GM23338 (cell line): ENCODE measurements around the gene ATF7. TPM values are rescaled to one million over a fixed set of nuclear protein-coding genes. Genes with fewer than 3 reads are reported as not detected.

Experiments
- ATAC-seq: fragments of 200-7000 bp; cut with Tn5 transposase; 3 replicates; pipeline ENCODE4 v1.9.1; 2020
- DNase-seq: peaks from one replicate; pipeline ENCODE4 v3.0.0-alpha.2; 2015; ENCODE audit warnings: low spot score
- H2AFZ ChIP-seq: fragments of 200-600 bp; sonication (generic); 2 replicates; pipeline ENCODE4 v1.8.0; 2016; ENCODE audit warnings: antibody characterized with exemption, mild to moderate bottlenecking, moderate library complexity
- H3F3A ChIP-seq: fragments of 200-600 bp; sonication (generic); replicated peaks from 2 replicates; pipeline ENCODE4 v1.8.0; 2017; ENCODE audit warnings: antibody characterized with exemption, mixed run types, low read depth
- H3K27ac ChIP-seq: fragments of 200-600 bp; sonication (generic); 2 replicates; pipeline ENCODE4 v1.6.1; 2016; ENCODE audit warnings: low read depth
- H3K27me3 ChIP-seq: fragments of 200-600 bp; sonication (generic); 2 replicates; pipeline ENCODE4 v1.8.0; 2016; ENCODE audit warnings: mild to moderate bottlenecking, mixed run types, moderate library complexity; ENCODE audit not compliant: insufficient read depth
- H3K36me3 ChIP-seq: fragments of 200-600 bp; sonication (generic); 2 replicates; pipeline ENCODE4 v1.8.0; 2016; ENCODE audit warnings: mild to moderate bottlenecking; ENCODE audit not compliant: insufficient read depth
- H3K4me1 ChIP-seq: fragments of 200-600 bp; sonication (generic); 2 replicates; pipeline ENCODE4 v1.8.0; 2016; ENCODE audit warnings: mild to moderate bottlenecking, moderate library complexity; ENCODE audit not compliant: insufficient read depth
- H3K4me2 ChIP-seq: fragments of 200-600 bp; sonication (generic); 2 replicates; pipeline ENCODE4 v1.7.1; 2017; ENCODE audit warnings: mixed run types
- H3K4me3 ChIP-seq: fragments of 200-600 bp; sonication (generic); 2 replicates; pipeline ENCODE4 v1.6.1; 2016; ENCODE audit warnings: mixed run types
- H3K79me2 ChIP-seq: fragments of 200-600 bp; sonication (generic); replicated peaks from 2 replicates; pipeline ENCODE4 v1.8.0; 2017; ENCODE audit warnings: mild to moderate bottlenecking; ENCODE audit not compliant: insufficient read depth
- H3K9me2 ChIP-seq: fragments of 200-600 bp; sonication (generic); 2 replicates; pipeline ENCODE4 v1.8.0; 2017; ENCODE audit not compliant: insufficient read depth
- H4K20me1 ChIP-seq: fragments of 200-600 bp; sonication (generic); replicated peaks from 2 replicates; pipeline ENCODE4 v1.8.0; 2017; ENCODE audit warnings: mild to moderate bottlenecking; ENCODE audit not compliant: insufficient read depth
- H3K27ac Mint-ChIP-seq: 2 replicates; pipeline ENCODE4 v1.8.0; 2020; ENCODE audit warnings: inconsistent platforms, mild to moderate bottlenecking, moderate library complexity, mixed read lengths
- H3K27me3 Mint-ChIP-seq: 3 replicates; pipeline ENCODE4 v1.8.0; 2022; ENCODE audit warnings: low read depth, mild to moderate bottlenecking, moderate library complexity, mixed read lengths, inconsistent platforms; ENCODE audit not compliant: insufficient read depth, poor library complexity
- H3K36me3 Mint-ChIP-seq: 3 replicates; pipeline ENCODE4 v1.8.0; 2021; ENCODE audit warnings: low read depth, mild to moderate bottlenecking, inconsistent platforms, moderate library complexity, mixed read lengths
- H3K4me1 Mint-ChIP-seq: 3 replicates; pipeline ENCODE4 v1.8.0; 2020; ENCODE audit warnings: mild to moderate bottlenecking, inconsistent platforms, mixed read lengths
- H3K4me3 Mint-ChIP-seq: 3 replicates; pipeline ENCODE4 v1.8.0; 2021; ENCODE audit warnings: moderate library complexity, mild to moderate bottlenecking, inconsistent platforms, mixed read lengths
- H3K9me3 Mint-ChIP-seq: 3 replicates; pipeline ENCODE4 v1.8.0; 2020; ENCODE audit warnings: moderate library complexity, mild to moderate bottlenecking, inconsistent platforms, mixed read lengths
- CREB1 ChIP-seq: fragments of 250-450 bp; sonication (Bioruptor Pico); IDR thresholded peaks from 2 replicates; pipeline ENCODE4 v1.5.0; 2020; ENCODE audit warnings: low read depth, mild to moderate bottlenecking, moderate library complexity
- CTCF ChIP-seq, 2 experiments: fragments of 200-600 bp in 1 of 2; sonication (generic) in 1 of 2; conservative IDR thresholded peaks; 2 replicates each; pipeline versions ENCODE4 v1.5.1 to v1.6.1; 2016 to 2017; ENCODE audit warnings: antibody characterized with exemption in 2 of 2, low read depth in 2 of 2, mild to moderate bottlenecking in 2 of 2, moderate library complexity in 1 of 2
- ETS1 ChIP-seq: IDR thresholded peaks from 2 replicates; pipeline ENCODE4 v1.6.1; 2016; ENCODE audit warnings: antibody characterized with exemption
- EZH2 ChIP-seq: fragments of 200-600 bp; sonication (generic); IDR thresholded peaks from one replicate; pipeline ENCODE4 v1.8.0; 2017; ENCODE audit warnings: antibody characterized with exemption, mild to moderate bottlenecking, low read depth; ENCODE audit not compliant: unreplicated experiment
- EZH2phosphoT487 ChIP-seq: fragments of 200-600 bp; sonication (generic); IDR thresholded peaks from one replicate; pipeline ENCODE4 v1.8.1; 2018; ENCODE audit warnings: antibody characterized with exemption; ENCODE audit not compliant: unreplicated experiment
- JUNB ChIP-seq: IDR thresholded peaks from one replicate; pipeline ENCODE4 v1.6.1; 2016; ENCODE audit warnings: antibody characterized with exemption; ENCODE audit not compliant: unreplicated experiment
- NANOG ChIP-seq: IDR thresholded peaks from 2 replicates; pipeline ENCODE4 v1.6.1; 2016; ENCODE audit warnings: antibody characterized with exemption, borderline replicate concordance
- POLR2AphosphoS5 ChIP-seq: IDR thresholded peaks from 2 replicates; pipeline ENCODE4 v1.6.1; 2016; ENCODE audit warnings: antibody characterized with exemption, low read depth
- REST ChIP-seq: IDR thresholded peaks from one replicate; pipeline ENCODE4 v1.6.1; 2018; ENCODE audit warnings: antibody characterized with exemption; ENCODE audit not compliant: unreplicated experiment
- STAT1 ChIP-seq: IDR thresholded peaks from one replicate; pipeline ENCODE4 v1.6.1; 2016; ENCODE audit warnings: antibody characterized with exemption; ENCODE audit not compliant: unreplicated experiment
- ZNF114 ChIP-seq: fragments of 250-450 bp; sonication (Bioruptor Pico); IDR thresholded peaks from 2 replicates; pipeline ENCODE4 v1.5.0; 2020; ENCODE audit warnings: mild to moderate bottlenecking, moderate library complexity
- ZNF331 ChIP-seq: fragments of 250-450 bp; sonication (Bioruptor Pico); IDR thresholded peaks from 2 replicates; pipeline ENCODE4 v1.5.0; 2020; ENCODE audit warnings: low read depth, mild to moderate bottlenecking, moderate library complexity
- ZNF462 ChIP-seq: fragments of 250-450 bp; sonication (Bioruptor Pico); IDR thresholded peaks from 2 replicates; pipeline ENCODE4 v1.5.0; 2020; ENCODE audit warnings: mild to moderate bottlenecking, moderate library complexity
- polyA plus RNA-seq: library from polyadenylated mRNA; unstranded; fragments of >200 nt; fragmentation: Nextera tagmentation; extraction: Ambion mirVana; gene quantifications from 2 replicates; pipeline ENCODE4 v1.2.1, GENCODE V29; 2016
- total RNA-seq: library from RNA; depleted of rRNA; stranded (reverse); fragments of >200 nt; shearing (Covaris generic); gene quantifications from 2 replicates; pipeline ENCODE4 v1.2.3, GENCODE V29; 2014

Gene ATF7
- total and polyA plus RNA-seq, 2 experiments from 2014 or later = 13.9 to 16.3 TPM

GRCh38 chr12:53589423-53589822 is 36.8 kb downstream of the ATF7 start:
- no peaks in the 10 kb centered on the region for H3F3A ChIP-seq
- H3K27ac Mint-ChIP-seq = no peak overlapping the region
- H3K27me3 ChIP-seq = no peaks in the 10 kb centered on the region
- H3K4me2 ChIP-seq = no peak overlapping the region
- peaks cover 6% of the 10 kb centered on the region; the same call in 1 of the 2 replicates for H3K79me2 ChIP-seq
- no peak for TF ChIP-seq CREB1 (CRISPR knock-in tag)
- TF ChIP-seq NANOG = no peak
- TF ChIP-seq ETS1 = no peak
- TF ChIP-seq ZNF114 (CRISPR knock-in tag) = no peak
- no peak for TF ChIP-seq ZNF462 (CRISPR knock-in tag)
- no peak for TF ChIP-seq EZH2
- TF ChIP-seq CTCF (conservative IDR thresholded peaks at IDR 0.05; ENCODE audit: low read depth in 2 of 2) = no peak
- TF ChIP-seq POLR2AphosphoS5 = no peak
- no peak for TF ChIP-seq ZNF331 (CRISPR knock-in tag)
- TF ChIP-seq EZH2phosphoT487 = no peak
- no peak for TF ChIP-seq REST
- TF ChIP-seq STAT1 = no peak
- no peak for TF ChIP-seq JUNB
- no peak overlapping the region for H3K4me3 Mint-ChIP-seq
- peaks cover 7% of the 10 kb centered on the region; the same call in 1 of the 2 replicates for H3K4me1 ChIP-seq
- H3K9me2 ChIP-seq = no peaks in the 10 kb centered on the region
- no peaks in the 10 kb centered on the region for H3K36me3 Mint-ChIP-seq
- H3K9me3 Mint-ChIP-seq = no peaks in the 10 kb centered on the region
- DNase-seq (no peak), ATAC-seq (no peak)
- no peak overlapping the region for H2AFZ ChIP-seq
- no peak overlapping the region for H3K27ac ChIP-seq
- H3K4me1 Mint-ChIP-seq = peaks cover 18% of the 10 kb centered on the region
- peaks cover 10% of the 10 kb centered on the region; the same call in 1 of the 2 replicates for H4K20me1 ChIP-seq
- peaks cover 1% of the 10 kb centered on the region for H3K27me3 Mint-ChIP-seq
- no peaks in the 10 kb centered on the region for H3K36me3 ChIP-seq
- H3K4me3 ChIP-seq = no peak overlapping the region
